C4-2B (cell line): ENCODE measurements around the gene WFS1.

Experiments
- ZFX ChIP-seq: fragments of 450-650 bp; IDR thresholded peaks from 2 replicates; pipeline ENCODE4 v1.6.1; 2017
- TF ChIP-seq, protein P1 (sequence below): fragments of 450-650 bp; conservative IDR thresholded peaks from 2 replicates; pipeline ENCODE4 v1.5.1; 2017; ENCODE audit warnings: mild to moderate bottlenecking

DNA sequence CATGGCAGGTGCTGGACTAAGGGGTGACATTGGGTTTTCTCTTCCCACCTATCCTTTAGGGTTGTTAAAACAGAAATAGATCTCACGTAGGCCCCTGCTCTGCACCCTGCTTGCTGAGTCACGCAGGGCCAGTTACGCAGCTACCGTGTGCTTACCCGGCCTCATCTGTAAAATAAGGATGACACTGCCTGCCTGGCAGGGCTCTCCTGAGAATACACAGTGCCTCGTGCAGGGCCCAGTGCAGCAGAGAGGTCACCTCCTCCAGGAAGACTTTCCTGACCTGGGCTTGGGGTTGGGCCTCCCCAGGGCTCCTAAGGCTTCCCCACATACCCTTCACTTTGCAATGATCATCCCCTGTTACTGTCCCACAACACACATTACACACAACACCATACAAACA, 35.7 kb upstream of the WFS1 start:
- TF ChIP-seq, protein P1, sequence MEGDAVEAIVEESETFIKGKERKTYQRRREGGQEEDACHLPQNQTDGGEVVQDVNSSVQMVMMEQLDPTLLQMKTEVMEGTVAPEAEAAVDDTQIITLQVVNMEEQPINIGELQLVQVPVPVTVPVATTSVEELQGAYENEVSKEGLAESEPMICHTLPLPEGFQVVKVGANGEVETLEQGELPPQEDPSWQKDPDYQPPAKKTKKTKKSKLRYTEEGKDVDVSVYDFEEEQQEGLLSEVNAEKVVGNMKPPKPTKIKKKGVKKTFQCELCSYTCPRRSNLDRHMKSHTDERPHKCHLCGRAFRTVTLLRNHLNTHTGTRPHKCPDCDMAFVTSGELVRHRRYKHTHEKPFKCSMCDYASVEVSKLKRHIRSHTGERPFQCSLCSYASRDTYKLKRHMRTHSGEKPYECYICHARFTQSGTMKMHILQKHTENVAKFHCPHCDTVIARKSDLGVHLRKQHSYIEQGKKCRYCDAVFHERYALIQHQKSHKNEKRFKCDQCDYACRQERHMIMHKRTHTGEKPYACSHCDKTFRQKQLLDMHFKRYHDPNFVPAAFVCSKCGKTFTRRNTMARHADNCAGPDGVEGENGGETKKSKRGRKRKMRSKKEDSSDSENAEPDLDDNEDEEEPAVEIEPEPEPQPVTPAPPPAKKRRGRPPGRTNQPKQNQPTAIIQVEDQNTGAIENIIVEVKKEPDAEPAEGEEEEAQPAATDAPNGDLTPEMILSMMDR = no peak
- no peak for TF ChIP-seq ZFX
